Testis (tissue), 3 donors: ENCODE results near the gene CDH22. TPM values are rescaled to one million over a fixed set of nuclear protein-coding genes. Genes with fewer than 3 reads are reported as not detected.

Experiments
- DNase-seq: peaks from one replicate; pipeline ENCODE4 v3.0.0-alpha.2; 2019
- H3K27ac ChIP-seq, 2 donors: fragments of 200-600 bp; sonication (generic); one replicate each; pipeline ENCODE4 v1.5.1; 2019
- H3K27me3 ChIP-seq: fragments of 200-600 bp; sonication (generic); one replicate; pipeline ENCODE4 v1.5.1; 2019
- H3K36me3 ChIP-seq: fragments of 200-600 bp; sonication (generic); one replicate; pipeline ENCODE4 v1.5.1; 2017; ENCODE audit warnings: low read depth; ENCODE audit errors: missing control alignments
- H3K4me1 ChIP-seq: fragments of 200-600 bp; sonication (generic); one replicate; pipeline ENCODE4 v1.5.1; 2019
- H3K4me3 ChIP-seq, 2 donors: fragments of 200-600 bp; sonication (generic); one replicate each; pipeline ENCODE4 v1.5.1; 2017 to 2019
- H3K9me3 ChIP-seq: fragments of 200-600 bp; sonication (generic); one replicate; pipeline ENCODE4 v1.5.1; 2017
- CTCF ChIP-seq, 3 experiments: fragments of 450-650 bp in 2 of 3; fragments of 200-600 bp in 1 of 3; sonication (generic) in 1 of 3; IDR thresholded peaks; one replicate each; pipeline ENCODE4 v1.5.1; 2016 to 2019; ENCODE audit warnings: antibody characterized with exemption in 3 of 3, mild to moderate bottlenecking in 2 of 3, moderate library complexity in 1 of 3
- POLR2A ChIP-seq: fragments of 450-650 bp; IDR thresholded peaks from one replicate; pipeline ENCODE4 v1.6.1; 2017; ENCODE audit warnings: antibody characterized with exemption, mild to moderate bottlenecking, moderate library complexity
- WGBS, 2 donors: methylation state at CpG; one replicate each; pipeline ENCODE4 v1.1.5; 2018; 5-methylcytosine and 5-hydroxymethylcytosine counted together
- intact Hi-C: fragments of 100-400 bp; cut with DNase I; formaldehyde crosslinking; loops from one replicate; pipeline ENCODE4 v1.15.1; 2023; ENCODE audit warnings: low total_unique reads
- polyA plus RNA-seq: library from polyadenylated mRNA; stranded (reverse); fragments of 350-450 nt; fragmentation: Illumina TruSeq; extraction: RNeasy Lipid Tissue Mini Kit (QIAGEN cat#74804); gene quantifications from one replicate; pipeline ENCODE4 v1.2.3, GENCODE V29; 2014; ENCODE audit warnings: low read depth, low replicate concordance; ENCODE audit not compliant: insufficient read depth
- total RNA-seq, 2 donors: library from RNA; depleted of rRNA; stranded (reverse); fragments of >200 nt; gene quantifications; one replicate each; pipeline ENCODE4 v1.2.3, GENCODE V29; 2016

The CDH22 gene
- total and polyA plus RNA-seq, 3 donors from 2014 or later, result 1.8 to 2.6 (median 2.6) TPM

GRCh38 chr20:46354920-46355654, 46.8 kb upstream of the CDH22 start:
- intact Hi-C loops, result no loop called here
- TF ChIP-seq CTCF (IDR thresholded peaks at IDR 0.05) (no peak), POLR2A (no peak)
- Histone ChIP-seq H3K27ac (no peak overlapping the region), H3K27me3 (no peaks in the 10 kb centered on the region), H3K4me3 (no peak overlapping the region), H3K9me3 (no peaks in the 10 kb centered on the region), H3K4me1 (peaks cover 43% of the 10 kb centered on the region), H3K36me3 (no peaks in the 10 kb centered on the region)
- no peak for DNase-seq
- WGBS, 2 donors, result 90% methylated on average over 16 to 20 of the region's 20 CpGs

- H3K27me3 ChIP-seq, result no peaks in the 10 kb centered on the region
- no peak for DNase-seq
- no peak overlapping the region for H3K27ac ChIP-seq
- no peak for TF ChIP-seq POLR2A
- TF ChIP-seq CTCF (IDR thresholded peaks at IDR 0.05), result no peak
- WGBS, 2 donors, result 78 to 88% methylated on average over 4 of the region's 4 CpGs
- intact Hi-C loops, result no loop called here
- H3K36me3 ChIP-seq, result no peaks in the 10 kb centered on the region
- peaks cover 45% of the 10 kb centered on the region for H3K4me1 ChIP-seq
- H3K4me3 ChIP-seq, result no peak overlapping the region
- no peaks in the 10 kb centered on the region for H3K9me3 ChIP-seq
These were observed 45.9 kb upstream of the CDH22 start for GRCh38 chr20:46354207-46354555.

GRCh38 chr20:46353500-46354206, 45.4 kb upstream of the CDH22 start:
- Histone ChIP-seq H3K27ac (no peak overlapping the region), H3K27me3 (no peaks in the 10 kb centered on the region), H3K36me3 (no peaks in the 10 kb centered on the region), H3K4me1 (peaks cover 43% of the 10 kb centered on the region), H3K9me3 (no peaks in the 10 kb centered on the region), H3K4me3 (no peak overlapping the region)
- TF ChIP-seq POLR2A (no peak), CTCF (IDR thresholded peaks at IDR 0.05) (no peak)
- no peak for DNase-seq
- 86 to 90% methylated on average over 14 of the region's 14 CpGs for WGBS, 2 donors
- intact Hi-C loops, result no loop called here

- no peak for TF ChIP-seq CTCF (IDR thresholded peaks at IDR 0.05)
- TF ChIP-seq POLR2A, result no peak
- Histone ChIP-seq H3K27me3 (no peaks in the 10 kb centered on the region), H3K4me3 (no peak overlapping the region), H3K9me3 (no peaks in the 10 kb centered on the region), H3K4me1 (peaks cover 48% of the 10 kb centered on the region), H3K36me3 (no peaks in the 10 kb centered on the region), H3K27ac (no peak overlapping the region)
- 86 to 87% methylated on average over 18 of the region's 18 CpGs for WGBS, 2 donors
- DNase-seq, result no peak
- intact Hi-C loops, result no loop called here
These were observed 44.2 kb upstream of the CDH22 start for GRCh38 chr20:46352370-46352938.
